GM21515 (cell line): ENCODE data around the gene SEPTIN5.

Experiments used
- ATAC-seq: cut with Tn5 transposase; IDR thresholded peaks from one replicate; pipeline ENCODE4 v1.9.1; 2021; ENCODE audit not compliant: unreplicated experiment

The SEPTIN5 gene

GRCh38 chr22:19747551-19747950 is 33.2 kb downstream of the SEPTIN5 start:
- ATAC-seq, result no peak

GRCh38 chr22:19748139-19748538 is 33.8 kb downstream of the SEPTIN5 start:
- ATAC-seq, result no peak

GRCh38 chr22:19748991-19749664 is 34.8 kb downstream of the SEPTIN5 start:
- ATAC-seq, result no peak

GRCh38 chr22:19749876-19750275 is 35.6 kb downstream of the SEPTIN5 start:
- ATAC-seq, result no peak

- no peak for ATAC-seq
Measured at GRCh38 chr22:19750507-19751490, 36.5 kb downstream of the SEPTIN5 start.

- no peak for ATAC-seq
Measured at GRCh38 chr22:19751497-19752245, 37.4 kb downstream of the SEPTIN5 start.

- ATAC-seq, result no peak
Measured at GRCh38 chr22:19753090-19753842, 39.0 kb downstream of the SEPTIN5 start.

- no peak for ATAC-seq
Measured at GRCh38 chr22:19753996-19754700, 39.8 kb downstream of the SEPTIN5 start.

- no peak for ATAC-seq
Measured at GRCh38 chr22:19754701-19755144, 40.4 kb downstream of the SEPTIN5 start.

- no peak for ATAC-seq
Measured at GRCh38 chr22:19755145-19755710, 40.9 kb downstream of the SEPTIN5 start.

- no peak for ATAC-seq
Measured at GRCh38 chr22:19755722-19756287, 41.5 kb downstream of the SEPTIN5 start.

- ATAC-seq, result no peak
Measured at GRCh38 chr22:19756288-19757128, 42.2 kb downstream of the SEPTIN5 start.

GRCh38 chr22:19757140-19757984 is 43.1 kb downstream of the SEPTIN5 start:
- no peak for ATAC-seq

GRCh38 chr22:19757985-19758895 is 43.9 kb downstream of the SEPTIN5 start:
- no peak for ATAC-seq

GRCh38 chr22:19758896-19759426 is 44.7 kb downstream of the SEPTIN5 start:
- no peak for ATAC-seq

- ATAC-seq, result no peak
Measured at GRCh38 chr22:19759427-19760057, 45.2 kb downstream of the SEPTIN5 start.
